Activated T-cell treated with anti-CD3 and anti-CD28 coated beads, Interleukin-2, amount 50 U/mL, for 4 hours (primary cell): ENCODE data around the gene AMH. TPM values are rescaled to one million over a fixed set of nuclear protein-coding genes. Genes with fewer than 3 reads are reported as not detected.

Experiments
- ATAC-seq, 2 donors: fragments of 200-7000 bp; cut with Tn5 transposase; one replicate each; pipeline ENCODE4 v1.10.0; 2021
- DNase-seq: peaks from one replicate; pipeline ENCODE4 v3.0.0-alpha.2; 2020
- H3K27me3 Mint-ChIP-seq: one replicate; pipeline ENCODE4 v1.8.0; 2021; ENCODE audit warnings: low read depth, mixed read lengths
- H3K36me3 Mint-ChIP-seq: one replicate; pipeline ENCODE4 v1.8.0; 2022; ENCODE audit warnings: mixed read lengths; ENCODE audit not compliant: insufficient read depth
- H3K4me1 Mint-ChIP-seq: one replicate; pipeline ENCODE4 v1.8.0; 2021; ENCODE audit warnings: low read depth, mixed read lengths
- H3K4me3 Mint-ChIP-seq: one replicate; pipeline ENCODE4 v1.8.0; 2021; ENCODE audit warnings: mild to moderate bottlenecking, moderate library complexity, mixed read lengths
- H3K9me3 Mint-ChIP-seq: one replicate; pipeline ENCODE4 v1.8.0; 2021; ENCODE audit warnings: mixed read lengths
- total RNA-seq, 3 donors: library from RNA; stranded (reverse); gene quantifications; one replicate each; pipeline ENCODE4 v1.2.1, GENCODE V29; 2021

The AMH gene
- total RNA-seq, 3 donors from 2014 or later, result 3.9 to 9.4 (median 5.8) TPM

- peaks cover 5% of the 10 kb centered on the region for H3K27me3 Mint-ChIP-seq
- H3K9me3 Mint-ChIP-seq, result no peaks in the 10 kb centered on the region
- DNase-seq (no peak), ATAC-seq (no peak)
- H3K4me1 Mint-ChIP-seq, result peaks cover 19% of the 10 kb centered on the region
- peaks cover 15% of the 10 kb centered on the region for H3K36me3 Mint-ChIP-seq
- no peak overlapping the region for H3K4me3 Mint-ChIP-seq
Observed at GRCh38 chr19:2246014-2246620, 3.0 kb upstream of the AMH start.

DNA sequence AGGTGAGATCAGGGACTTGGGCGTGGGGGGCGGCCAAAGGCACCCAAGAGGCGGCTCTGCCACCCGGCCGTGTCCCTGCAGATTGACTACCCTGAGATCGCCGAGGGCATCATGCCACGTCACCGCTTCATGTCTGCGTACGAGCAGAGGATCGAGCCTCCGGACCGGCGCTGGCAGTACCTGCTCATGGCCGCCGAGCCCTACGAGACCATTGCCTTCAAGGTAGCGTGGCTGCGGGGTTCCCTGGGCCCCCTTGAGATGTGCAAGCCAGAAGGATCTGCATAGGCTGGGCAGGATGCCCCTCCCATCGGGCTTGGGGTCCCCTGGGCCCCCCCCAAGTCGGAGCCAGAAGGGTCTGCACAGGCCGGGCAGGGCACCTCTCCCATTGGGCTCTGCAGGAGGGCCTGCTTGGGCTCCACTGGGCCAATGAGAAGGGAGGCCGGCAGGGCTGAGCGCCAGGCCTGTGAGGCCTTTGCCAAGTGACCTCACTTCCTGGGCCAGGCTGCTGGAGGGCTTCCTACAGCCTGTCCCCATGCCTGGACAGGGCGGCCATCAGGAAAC, 2.2 kb upstream of the AMH start:
- peaks cover 11% of the 10 kb centered on the region for H3K4me1 Mint-ChIP-seq

GRCh38 chr19:2247433-2248101, 1.6 kb upstream of the AMH start:
- Mint-ChIP-seq H3K4me3 (no peak overlapping the region), H3K27me3 (peaks cover 11% of the 10 kb centered on the region), H3K36me3 (peaks cover 13% of the 10 kb centered on the region), H3K4me1 (peaks cover 6% of the 10 kb centered on the region), H3K9me3 (no peaks in the 10 kb centered on the region)
- DNase-seq (no peak), ATAC-seq (no peak)

More for the DNA sequence above, 2.2 kb upstream of the AMH start:
- H3K36me3 Mint-ChIP-seq, result peaks cover 15% of the 10 kb centered on the region
- peaks cover 6% of the 10 kb centered on the region for H3K27me3 Mint-ChIP-seq
- no peak for DNase-seq
- H3K9me3 Mint-ChIP-seq, result no peaks in the 10 kb centered on the region
- H3K4me3 Mint-ChIP-seq, result no peak overlapping the region
- no peak for ATAC-seq

GRCh38 chr19:2248136-2249009, 750 bp upstream of the AMH start:
- no peak for DNase-seq
- peaks cover 9% of the 10 kb centered on the region for H3K4me1 Mint-ChIP-seq
- no peak overlapping the region for H3K4me3 Mint-ChIP-seq
- no peak for ATAC-seq
- H3K36me3 Mint-ChIP-seq, result peaks cover 11% of the 10 kb centered on the region
- H3K27me3 Mint-ChIP-seq, result peaks cover 12% of the 10 kb centered on the region
- H3K9me3 Mint-ChIP-seq, result no peaks in the 10 kb centered on the region

GRCh38 chr19:2249880-2250765, 1.0 kb downstream of the AMH start:
- DNase-seq (no peak), ATAC-seq (peak in 1 of 2 donors; percentile 7)
- Mint-ChIP-seq H3K4me3 (no peak overlapping the region), H3K9me3 (no peaks in the 10 kb centered on the region), H3K27me3 (peaks cover 12% of the 10 kb centered on the region), H3K36me3 (peaks cover 8% of the 10 kb centered on the region), H3K4me1 (peaks cover 13% of the 10 kb centered on the region)

DNA sequence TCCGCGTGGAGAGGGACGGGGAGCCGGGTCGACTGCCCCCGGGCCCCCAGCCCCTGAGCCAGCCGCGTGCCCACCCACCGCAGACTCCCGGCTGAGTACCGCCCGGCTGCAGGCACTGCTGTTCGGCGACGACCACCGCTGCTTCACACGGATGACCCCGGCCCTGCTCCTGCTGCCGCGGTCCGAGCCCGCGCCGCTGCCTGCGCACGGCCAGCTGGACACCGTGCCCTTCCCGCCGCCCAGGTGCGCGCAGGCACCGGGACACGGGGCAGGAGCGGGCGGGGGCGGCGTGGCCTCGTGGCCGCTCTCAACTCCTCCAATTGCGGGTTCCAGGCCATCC, 1.6 kb downstream of the AMH start:
- Mint-ChIP-seq H3K36me3 (peaks cover 6% of the 10 kb centered on the region), H3K9me3 (no peaks in the 10 kb centered on the region), H3K4me3 (no peak overlapping the region), H3K27me3 (peaks cover 12% of the 10 kb centered on the region), H3K4me1 (peaks cover 13% of the 10 kb centered on the region)
- DNase-seq (no peak), ATAC-seq (peak in 1 of 2 donors; percentile 0)

GRCh38 chr19:2251106-2252054, 2.3 kb downstream of the AMH start:
- peak; percentile 30 to 35 for ATAC-seq
- H3K36me3 Mint-ChIP-seq, result peaks cover 3% of the 10 kb centered on the region
- peaks cover 13% of the 10 kb centered on the region for H3K4me1 Mint-ChIP-seq
- H3K4me3 Mint-ChIP-seq, result peak overlapping the region; percentile 54
- no peaks in the 10 kb centered on the region for H3K9me3 Mint-ChIP-seq
- H3K27me3 Mint-ChIP-seq, result peaks cover 12% of the 10 kb centered on the region
- DNase-seq, result no peak

GRCh38 chr19:2252055-2252796, 3.1 kb downstream of the AMH start:
- ATAC-seq, result no peak
- peak overlapping the region; percentile 54 for H3K4me3 Mint-ChIP-seq

GRCh38 chr19:2252797-2253105, 3.6 kb downstream of the AMH start:
- Mint-ChIP-seq H3K36me3 (no peaks in the 10 kb centered on the region), H3K4me3 (peak overlapping the region; percentile 46), H3K9me3 (no peaks in the 10 kb centered on the region), H3K27me3 (peaks cover 12% of the 10 kb centered on the region), H3K4me1 (peaks cover 17% of the 10 kb centered on the region)
- ATAC-seq (peak; percentile 3), DNase-seq (no peak)

More at GRCh38 chr19:2252055-2252796, 3.1 kb downstream of the AMH start:
- Mint-ChIP-seq H3K27me3 (peaks cover 12% of the 10 kb centered on the region), H3K4me1 (peaks cover 16% of the 10 kb centered on the region), H3K9me3 (no peaks in the 10 kb centered on the region), H3K36me3 (no peaks in the 10 kb centered on the region)
- DNase-seq, result no peak

DNA sequence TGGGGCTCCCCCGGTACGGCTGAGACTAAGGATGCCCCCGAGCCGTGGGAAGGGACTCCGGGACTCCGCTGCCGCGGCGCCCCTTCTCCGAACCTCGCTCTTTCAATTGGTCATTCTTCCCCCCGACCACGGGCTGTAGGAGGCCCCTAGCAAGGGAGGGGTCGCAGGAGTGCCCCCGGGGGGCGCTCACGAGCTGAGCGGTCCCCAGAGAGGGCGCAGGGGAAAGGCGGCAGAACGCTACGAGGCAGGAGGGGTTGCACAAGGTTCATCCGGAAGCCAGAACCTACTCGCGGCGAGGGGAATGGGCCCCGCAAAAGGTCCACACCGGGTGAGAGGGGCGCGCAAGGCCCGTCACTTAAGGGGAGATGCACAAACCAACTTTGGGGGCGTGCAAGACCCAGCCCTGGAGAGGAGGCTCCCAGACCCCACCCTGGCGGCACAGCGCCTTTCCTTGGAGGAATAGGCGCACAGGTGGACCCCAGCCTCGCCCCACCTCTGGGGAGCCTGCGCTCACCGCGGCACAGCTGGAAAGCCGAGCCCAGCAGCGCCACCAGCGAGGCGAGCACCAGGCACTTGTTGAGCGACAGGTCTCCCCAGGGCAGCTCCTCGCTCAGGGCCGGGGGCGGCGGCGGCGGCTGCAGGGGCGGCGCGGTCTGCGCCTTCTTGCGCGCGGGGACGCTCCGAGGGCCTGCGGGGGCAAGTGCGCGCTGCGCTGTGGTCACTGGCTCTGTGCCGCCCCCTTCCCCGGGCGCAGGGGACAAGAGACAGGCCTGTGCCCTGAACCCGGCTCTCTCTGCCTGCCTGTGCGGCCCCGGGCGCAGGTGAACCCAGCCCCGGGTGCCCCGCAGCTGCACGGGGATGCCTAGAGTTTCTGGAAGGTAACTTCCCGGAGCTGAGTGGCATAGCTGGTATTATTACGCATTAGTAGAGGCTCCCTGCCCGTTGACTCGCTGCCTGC, 4.3 kb downstream of the AMH start:
- Mint-ChIP-seq H3K4me1 (peaks cover 24% of the 10 kb centered on the region), H3K36me3 (no peaks in the 10 kb centered on the region), H3K4me3 (peak overlapping the region; percentile 46), H3K9me3 (no peaks in the 10 kb centered on the region), H3K27me3 (peaks cover 12% of the 10 kb centered on the region)
- peak; percentile 23 to 39 for ATAC-seq
- peak; percentile 54 for DNase-seq

- H3K36me3 Mint-ChIP-seq, result no peaks in the 10 kb centered on the region
- H3K9me3 Mint-ChIP-seq, result no peaks in the 10 kb centered on the region
- peaks cover 31% of the 10 kb centered on the region for H3K4me1 Mint-ChIP-seq
- H3K27me3 Mint-ChIP-seq, result peaks cover 12% of the 10 kb centered on the region
- H3K4me3 Mint-ChIP-seq, result peak overlapping the region; percentile 37
- DNase-seq (no peak), ATAC-seq (no peak)
Observed at GRCh38 chr19:2254064-2254872, 5.1 kb downstream of the AMH start.
